ENCODE data around the gene FCF1. TPM values are rescaled to one million over a fixed set of nuclear protein-coding genes. Genes with fewer than 3 reads are reported as not detected.
A peak's percentile ranks its signal among the peaks of the same experiment; 100 is the strongest.

The FCF1 gene
- total and polyA plus RNA-seq, 2 experiments from 2014 or later, result 12.3 to 43.6 TPM

DNA sequence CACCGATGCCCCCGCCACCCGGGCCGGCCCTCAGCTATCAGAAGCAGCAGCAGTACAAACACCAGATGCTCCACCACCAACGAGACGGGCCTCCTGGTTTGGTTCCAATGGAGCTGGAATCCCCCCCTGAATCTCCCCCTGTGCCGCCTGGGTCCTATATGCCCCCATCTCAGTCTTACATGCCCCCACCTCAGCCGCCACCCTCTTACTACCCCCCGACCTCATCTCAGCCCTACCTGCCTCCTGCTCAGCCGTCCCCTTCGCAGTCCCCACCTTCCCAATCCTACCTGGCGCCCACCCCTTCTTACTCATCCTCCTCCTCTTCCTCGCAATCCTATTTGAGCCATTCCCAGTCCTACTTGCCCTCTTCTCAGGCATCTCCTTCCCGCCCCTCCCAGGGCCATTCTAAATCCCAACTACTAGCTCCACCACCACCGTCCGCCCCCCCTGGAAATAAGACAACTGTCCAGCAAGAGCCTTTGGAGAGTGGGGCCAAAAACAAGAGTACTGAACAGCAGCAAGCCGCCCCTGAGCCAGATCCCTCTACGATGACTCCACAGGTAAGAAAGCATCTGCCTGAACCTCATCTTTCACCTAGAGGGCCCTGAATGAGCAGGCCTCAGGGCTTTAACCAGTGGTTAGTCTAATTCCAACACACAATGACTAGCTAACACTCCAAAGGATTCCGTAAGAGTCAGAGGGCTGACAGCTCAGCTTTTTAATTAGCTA, 51.0 kb downstream of the FCF1 start:
- H3K4me1 ChIP-seq (ENCODE audit: insufficient read depth), result peaks cover 21% of the 10 kb centered on the region
- TF ChIP-seq, protein P1, sequence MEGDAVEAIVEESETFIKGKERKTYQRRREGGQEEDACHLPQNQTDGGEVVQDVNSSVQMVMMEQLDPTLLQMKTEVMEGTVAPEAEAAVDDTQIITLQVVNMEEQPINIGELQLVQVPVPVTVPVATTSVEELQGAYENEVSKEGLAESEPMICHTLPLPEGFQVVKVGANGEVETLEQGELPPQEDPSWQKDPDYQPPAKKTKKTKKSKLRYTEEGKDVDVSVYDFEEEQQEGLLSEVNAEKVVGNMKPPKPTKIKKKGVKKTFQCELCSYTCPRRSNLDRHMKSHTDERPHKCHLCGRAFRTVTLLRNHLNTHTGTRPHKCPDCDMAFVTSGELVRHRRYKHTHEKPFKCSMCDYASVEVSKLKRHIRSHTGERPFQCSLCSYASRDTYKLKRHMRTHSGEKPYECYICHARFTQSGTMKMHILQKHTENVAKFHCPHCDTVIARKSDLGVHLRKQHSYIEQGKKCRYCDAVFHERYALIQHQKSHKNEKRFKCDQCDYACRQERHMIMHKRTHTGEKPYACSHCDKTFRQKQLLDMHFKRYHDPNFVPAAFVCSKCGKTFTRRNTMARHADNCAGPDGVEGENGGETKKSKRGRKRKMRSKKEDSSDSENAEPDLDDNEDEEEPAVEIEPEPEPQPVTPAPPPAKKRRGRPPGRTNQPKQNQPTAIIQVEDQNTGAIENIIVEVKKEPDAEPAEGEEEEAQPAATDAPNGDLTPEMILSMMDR (IDR thresholded peaks at IDR 0.05; ENCODE audit: poor library complexity), result no peak
- no peak for TF ChIP-seq EZH2phosphoT487 (IDR thresholded peaks at IDR 0.05; ENCODE audit: low read depth, severe bottlenecking, unreplicated experiment)
- no peak for TF ChIP-seq EZH2 (IDR thresholded peaks at IDR 0.05; ENCODE audit: borderline replicate concordance)
- H4K20me1 ChIP-seq (ENCODE audit: insufficient read depth, poor library complexity, severe bottlenecking), result peaks cover 49% of the 10 kb centered on the region
- H3K9me2 ChIP-seq (replicated peaks; ENCODE audit: insufficient read depth), result no peaks in the 10 kb centered on the region
- peak overlapping the region; percentile 90 for H3K27ac ChIP-seq
- H3K27me3 ChIP-seq, result no peaks in the 10 kb centered on the region
- H3K79me2 ChIP-seq, result peaks cover 57% of the 10 kb centered on the region
- peak overlapping the region; percentile 93 for H3K4me3 ChIP-seq
- no peaks in the 10 kb centered on the region for H3K9me3 ChIP-seq (ENCODE audit: low read depth)
- 2% methylated on average over 8 of the region's 19 CpGs for WGBS (ENCODE audit: low lambda C conversion rate, missing lambda C conversion rate)
- peak overlapping the region; percentile 89 for H3K4me2 ChIP-seq
- H3K36me3 ChIP-seq (replicated peaks; ENCODE audit: insufficient read depth, low read depth), result no peaks in the 10 kb centered on the region
- H2AFZ ChIP-seq, result peak overlapping the region; percentile 50
- peak; percentile 28 for DNase-seq (ENCODE audit: low spot score)

DNA sequence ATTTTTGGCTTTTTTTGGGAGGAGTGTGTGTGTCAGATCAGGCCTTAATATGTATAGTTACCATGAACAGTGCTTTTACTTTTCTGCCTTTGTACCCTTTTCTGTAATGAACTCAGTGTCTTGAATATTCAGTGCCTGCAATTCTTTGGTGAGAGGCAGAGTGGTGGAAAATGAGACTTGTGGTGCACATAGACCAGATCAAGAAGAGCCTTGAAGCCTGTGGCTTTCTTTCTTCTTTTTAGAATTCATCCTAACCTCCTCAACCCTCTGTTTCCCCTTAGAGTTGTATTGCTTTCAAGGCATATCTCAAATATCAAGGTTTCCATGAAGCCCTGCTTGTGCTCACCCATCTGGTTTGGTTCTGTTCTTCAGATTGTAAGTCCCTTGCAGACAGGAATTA, 52.8 kb downstream of the FCF1 start:
- no peaks in the 10 kb centered on the region for H3K9me3 ChIP-seq (ENCODE audit: low read depth)
- no peak overlapping the region for H3K27ac ChIP-seq
- no peak for DNase-seq (ENCODE audit: low spot score)
- no peaks in the 10 kb centered on the region for H3K36me3 ChIP-seq (replicated peaks; ENCODE audit: insufficient read depth, low read depth)
- peak overlapping the region; percentile 89 for H3K4me2 ChIP-seq
- peaks cover 60% of the 10 kb centered on the region for H4K20me1 ChIP-seq (ENCODE audit: insufficient read depth, poor library complexity, severe bottlenecking)
- H3K4me3 ChIP-seq, result peak overlapping the region; percentile 11
- no peak for TF ChIP-seq EZH2 (IDR thresholded peaks at IDR 0.05; ENCODE audit: borderline replicate concordance)
- TF ChIP-seq, protein P1 (IDR thresholded peaks at IDR 0.05; ENCODE audit: poor library complexity), result no peak
- H3K79me2 ChIP-seq, result peaks cover 75% of the 10 kb centered on the region
- no peaks in the 10 kb centered on the region for H3K27me3 ChIP-seq
- H3K4me1 ChIP-seq (ENCODE audit: insufficient read depth), result peaks cover 21% of the 10 kb centered on the region
- no peaks in the 10 kb centered on the region for H3K9me2 ChIP-seq (replicated peaks; ENCODE audit: insufficient read depth)
- no peak overlapping the region for H2AFZ ChIP-seq

- no peak overlapping the region for H2AFZ ChIP-seq
- no peaks in the 10 kb centered on the region for H3K27me3 ChIP-seq
- no peaks in the 10 kb centered on the region for H3K4me1 ChIP-seq (ENCODE audit: insufficient read depth)
- no peaks in the 10 kb centered on the region for H3K9me3 ChIP-seq (ENCODE audit: low read depth)
- peaks cover 98% of the 10 kb centered on the region for H3K79me2 ChIP-seq
- no peak overlapping the region for H3K27ac ChIP-seq
- TF ChIP-seq EZH2 (IDR thresholded peaks at IDR 0.05; ENCODE audit: borderline replicate concordance) (no peak), EZH2phosphoT487 (IDR thresholded peaks at IDR 0.05; ENCODE audit: low read depth, severe bottlenecking, unreplicated experiment) (no peak)
- TF ChIP-seq, protein P1 (IDR thresholded peaks at IDR 0.05; ENCODE audit: poor library complexity), result no peak
- 64% methylated on average over 5 of the region's 5 CpGs for WGBS (ENCODE audit: low lambda C conversion rate, missing lambda C conversion rate)
- no peak for DNase-seq (ENCODE audit: low spot score)
- H4K20me1 ChIP-seq (ENCODE audit: insufficient read depth, poor library complexity, severe bottlenecking), result peaks cover 76% of the 10 kb centered on the region
- H3K9me2 ChIP-seq (replicated peaks; ENCODE audit: insufficient read depth), result no peaks in the 10 kb centered on the region
- H3K4me2 ChIP-seq, result no peak overlapping the region
- H3K36me3 ChIP-seq (replicated peaks; ENCODE audit: insufficient read depth, low read depth), result no peaks in the 10 kb centered on the region
- no peak overlapping the region for H3K4me3 ChIP-seq
Measured at GRCh38 chr14:74771399-74771798, 58.5 kb downstream of the FCF1 start.
